Effector memory CD8-positive, alpha-beta T cell (primary cell): Measurements from ENCODE around the gene VPS37C.
"Not testable (repeated sequence)": the region's sequence is repeated elsewhere in the genome, so short reads cannot be mapped to it uniquely, and the experiment has no call there.

Experiments used
- ATAC-seq: fragments of 150-1000 bp; cut with Tn5 transposase; replicated peaks from 2 replicates; pipeline ENCODE4 v1.10.0; 2021; ENCODE audit warnings: mild to moderate bottlenecking, moderate library complexity
- DNase-seq, 3 experiments: peaks; one replicate each; pipeline ENCODE4 v3.0.0; 2021
- H3K27ac Mint-ChIP-seq, 2 donors: one replicate each; pipeline ENCODE4 v1.8.0; 2022; ENCODE audit warnings: mild to moderate bottlenecking in 2 of 2, mixed read lengths in 2 of 2, moderate library complexity in 2 of 2
- H3K27me3 Mint-ChIP-seq, 2 donors: one replicate each; pipeline ENCODE4 v1.8.0; 2022; ENCODE audit warnings: mixed read lengths in 2 of 2
- H3K36me3 Mint-ChIP-seq: one replicate; pipeline ENCODE4 v1.8.0; 2022; ENCODE audit warnings: mild to moderate bottlenecking, moderate library complexity, mixed read lengths; ENCODE audit not compliant: insufficient read depth
- H3K4me1 Mint-ChIP-seq, 2 donors: one replicate each; pipeline ENCODE4 v1.8.0; 2022; ENCODE audit warnings: low read depth in 2 of 2, mixed read lengths in 2 of 2
- H3K4me3 Mint-ChIP-seq, 2 donors: one replicate each; pipeline ENCODE4 v1.8.0; 2022; ENCODE audit warnings: mild to moderate bottlenecking in 2 of 2, mixed read lengths in 2 of 2, moderate library complexity in 2 of 2
- H3K9me3 Mint-ChIP-seq, 2 donors: one replicate each; pipeline ENCODE4 v1.8.0; 2022; ENCODE audit warnings: mixed read lengths in 2 of 2

Gene VPS37C

GRCh38 chr11:61170566-61170965 lies 9.3 kb upstream of the VPS37C start:
- Mint-ChIP-seq H3K36me3 (no peaks in the 10 kb centered on the region), H3K9me3 (no peaks in the 10 kb centered on the region), H3K4me3 (no peak overlapping the region), H3K4me1 (peaks cover 9 to 11% of the 10 kb centered on the region in 2 donors), H3K27me3 (peaks cover 0 to 25% of the 10 kb centered on the region in 2 donors), H3K27ac (no peak overlapping the region)
- no peak for DNase-seq
- no peak for ATAC-seq

GRCh38 chr11:61168800-61169199 lies 7.6 kb upstream of the VPS37C start:
- peaks cover 0 to 12% of the 10 kb centered on the region in 2 donors for H3K27me3 Mint-ChIP-seq
- H3K27ac Mint-ChIP-seq: no peak overlapping the region
- H3K36me3 Mint-ChIP-seq: no peaks in the 10 kb centered on the region
- peaks cover 14 to 15% of the 10 kb centered on the region in 2 donors for H3K4me1 Mint-ChIP-seq
- no peak for ATAC-seq
- no peaks in the 10 kb centered on the region for H3K9me3 Mint-ChIP-seq
- no peak for DNase-seq
- no peak overlapping the region for H3K4me3 Mint-ChIP-seq

GRCh38 chr11:61168042-61168688 lies 6.9 kb upstream of the VPS37C start:
- DNase-seq (no peak), ATAC-seq (no peak)
- Mint-ChIP-seq H3K4me1 (peaks cover 14 to 15% of the 10 kb centered on the region in 2 donors), H3K27me3 (peaks cover 0 to 6% of the 10 kb centered on the region in 2 donors), H3K36me3 (no peaks in the 10 kb centered on the region), H3K4me3 (no peak overlapping the region), H3K27ac (no peak overlapping the region), H3K9me3 (no peaks in the 10 kb centered on the region)

GRCh38 chr11:61166331-61166730 lies 5.1 kb upstream of the VPS37C start:
- not testable (repeated sequence) for DNase-seq, H3K36me3 Mint-ChIP-seq, H3K27me3 Mint-ChIP-seq, ATAC-seq, H3K4me3 Mint-ChIP-seq, H3K27ac Mint-ChIP-seq, H3K9me3 Mint-ChIP-seq
- peaks cover 12 to 13% of the 10 kb centered on the region in 2 donors for H3K4me1 Mint-ChIP-seq

- H3K27ac Mint-ChIP-seq, H3K9me3 Mint-ChIP-seq, H3K4me3 Mint-ChIP-seq, DNase-seq, H3K36me3 Mint-ChIP-seq, ATAC-seq, H3K27me3 Mint-ChIP-seq: not testable (repeated sequence)
- H3K4me1 Mint-ChIP-seq: peaks cover 12 to 13% of the 10 kb centered on the region in 2 donors
Measured at GRCh38 chr11:61165785-61166184, 4.6 kb upstream of the VPS37C start.

GRCh38 chr11:61164606-61165424 lies 3.6 kb upstream of the VPS37C start:
- DNase-seq (no peak), ATAC-seq (no peak)
- no peaks in the 10 kb centered on the region for H3K27me3 Mint-ChIP-seq
- H3K4me3 Mint-ChIP-seq: no peak overlapping the region
- peak overlapping the region; percentile 23 to 24 for H3K27ac Mint-ChIP-seq
- H3K9me3 Mint-ChIP-seq: no peaks in the 10 kb centered on the region
- peaks cover 18% of the 10 kb centered on the region for H3K36me3 Mint-ChIP-seq
- peaks cover 19% of the 10 kb centered on the region in 2 donors for H3K4me1 Mint-ChIP-seq

GRCh38 chr11:61163714-61164605 lies 2.7 kb upstream of the VPS37C start:
- Mint-ChIP-seq H3K36me3 (peaks cover 20% of the 10 kb centered on the region), H3K27ac (peak overlapping the region; percentile 23 to 24), H3K4me3 (no peak overlapping the region), H3K4me1 (peaks cover 19 to 20% of the 10 kb centered on the region in 2 donors), H3K27me3 (no peaks in the 10 kb centered on the region), H3K9me3 (no peaks in the 10 kb centered on the region)
- no peak for ATAC-seq
- no peak for DNase-seq

GRCh38 chr11:61163021-61163420 lies 1.8 kb upstream of the VPS37C start:
- no peak for DNase-seq
- H3K4me3 Mint-ChIP-seq: no peak overlapping the region

GRCh38 chr11:61162092-61162941 lies 1.1 kb upstream of the VPS37C start:
- H3K4me3 Mint-ChIP-seq: peak overlapping the region; percentile 86 to 89
- no peak for ATAC-seq
- H3K36me3 Mint-ChIP-seq: peaks cover 20% of the 10 kb centered on the region
- no peak for DNase-seq
- H3K9me3 Mint-ChIP-seq: no peaks in the 10 kb centered on the region
- peak overlapping the region; percentile 93 to 94 for H3K27ac Mint-ChIP-seq
- H3K27me3 Mint-ChIP-seq: no peaks in the 10 kb centered on the region
- H3K4me1 Mint-ChIP-seq: peaks cover 23 to 26% of the 10 kb centered on the region in 2 donors

More at GRCh38 chr11:61163021-61163420, 1.8 kb upstream of the VPS37C start:
- no peak for ATAC-seq
- Mint-ChIP-seq H3K27me3 (no peaks in the 10 kb centered on the region), H3K9me3 (no peaks in the 10 kb centered on the region), H3K36me3 (peaks cover 20% of the 10 kb centered on the region), H3K4me1 (peaks cover 23 to 26% of the 10 kb centered on the region in 2 donors), H3K27ac (no peak overlapping the region)

- peak overlapping the region; percentile 86 to 89 for H3K4me3 Mint-ChIP-seq
- ATAC-seq: no peak
- peaks cover 20% of the 10 kb centered on the region for H3K36me3 Mint-ChIP-seq
- no peaks in the 10 kb centered on the region for H3K27me3 Mint-ChIP-seq
- peak overlapping the region; percentile 93 to 94 for H3K27ac Mint-ChIP-seq
- DNase-seq: no peak
- H3K9me3 Mint-ChIP-seq: no peaks in the 10 kb centered on the region
- peaks cover 23 to 26% of the 10 kb centered on the region in 2 donors for H3K4me1 Mint-ChIP-seq
Measured at GRCh38 chr11:61160487-61161189, 588 bp downstream of the VPS37C start.

- H3K27me3 Mint-ChIP-seq: no peaks in the 10 kb centered on the region
- peaks cover 18 to 26% of the 10 kb centered on the region in 2 donors for H3K4me1 Mint-ChIP-seq
- no peak for ATAC-seq
- no peak for DNase-seq
- peaks cover 20% of the 10 kb centered on the region for H3K36me3 Mint-ChIP-seq
- H3K4me3 Mint-ChIP-seq: no peak overlapping the region
- no peak overlapping the region for H3K27ac Mint-ChIP-seq
- H3K9me3 Mint-ChIP-seq: peaks cover 6 to 14% of the 10 kb centered on the region in 2 donors
Measured at GRCh38 chr11:61158691-61159381, 2.4 kb downstream of the VPS37C start.

GRCh38 chr11:61157743-61158142 lies 3.5 kb downstream of the VPS37C start:
- Mint-ChIP-seq H3K9me3 (peaks cover 6 to 14% of the 10 kb centered on the region in 2 donors), H3K4me1 (peaks cover 18 to 26% of the 10 kb centered on the region in 2 donors), H3K27ac (peak overlapping the region in 1 of 2 donors; percentile 8), H3K36me3 (peaks cover 20% of the 10 kb centered on the region), H3K4me3 (no peak overlapping the region), H3K27me3 (no peaks in the 10 kb centered on the region)
- DNase-seq (no peak), ATAC-seq (no peak)
